ENCODE data around the gene SERPINA5.
"Not testable (repeated sequence)": the region's sequence is repeated elsewhere in the genome, so short reads cannot be mapped to it uniquely, and the experiment has no call there.

Gene SERPINA5

GRCh38 chr14:94575730-94576585 lies 5.3 kb upstream of the SERPINA5 start:
- DNase-seq (ENCODE audit: low read depth), result no peak

GRCh38 chr14:94577472-94577871 lies 3.8 kb upstream of the SERPINA5 start:
- not testable (repeated sequence) for DNase-seq (ENCODE audit: low read depth)

GRCh38 chr14:94578712-94579111 lies 2.5 kb upstream of the SERPINA5 start:
- DNase-seq (ENCODE audit: low read depth), result no peak

- DNase-seq (ENCODE audit: low read depth), result no peak
These were observed 1.0 kb downstream of the SERPINA5 start for GRCh38 chr14:94582199-94582750.

- DNase-seq (ENCODE audit: low read depth), result no peak
These were observed 1.6 kb downstream of the SERPINA5 start for GRCh38 chr14:94582851-94583250.

- no peak for DNase-seq (ENCODE audit: low read depth)
These were observed 2.3 kb downstream of the SERPINA5 start for GRCh38 chr14:94583557-94583956.

GRCh38 chr14:94584591-94585280 lies 3.5 kb downstream of the SERPINA5 start:
- no peak for DNase-seq (ENCODE audit: low read depth)

GRCh38 chr14:94586635-94587034 lies 5.4 kb downstream of the SERPINA5 start:
- no peak for DNase-seq (ENCODE audit: low read depth)

GRCh38 chr14:94588311-94588710 lies 7.1 kb downstream of the SERPINA5 start:
- no peak for DNase-seq (ENCODE audit: low read depth)

- no peak for DNase-seq (ENCODE audit: low read depth)
These were observed 9.8 kb downstream of the SERPINA5 start for GRCh38 chr14:94591073-94591472.

GRCh38 chr14:94591871-94592270 lies 10.6 kb downstream of the SERPINA5 start:
- no peak for DNase-seq (ENCODE audit: low read depth)

GRCh38 chr14:94592457-94592856 lies 11.2 kb downstream of the SERPINA5 start:
- DNase-seq (ENCODE audit: low read depth), result no peak

- DNase-seq (ENCODE audit: low read depth), result no peak
These were observed 12.1 kb downstream of the SERPINA5 start for GRCh38 chr14:94593376-94593748.

- DNase-seq (ENCODE audit: low read depth), result no peak
These were observed 12.7 kb downstream of the SERPINA5 start for GRCh38 chr14:94593749-94594431.

- DNase-seq (ENCODE audit: low read depth), result no peak
These were observed 13.2 kb downstream of the SERPINA5 start for GRCh38 chr14:94594441-94594840.

- DNase-seq (ENCODE audit: low read depth), result no peak
These were observed 14.7 kb downstream of the SERPINA5 start for GRCh38 chr14:94595912-94596311.

GRCh38 chr14:94596361-94596760 lies 15.1 kb downstream of the SERPINA5 start:
- no peak for DNase-seq (ENCODE audit: low read depth)

GRCh38 chr14:94597788-94598187 lies 16.6 kb downstream of the SERPINA5 start:
- no peak for DNase-seq (ENCODE audit: low read depth)

GRCh38 chr14:94598506-94598815 lies 17.2 kb downstream of the SERPINA5 start:
- DNase-seq (ENCODE audit: low read depth), result no peak

- DNase-seq (ENCODE audit: low read depth), result no peak
These were observed 17.8 kb downstream of the SERPINA5 start for GRCh38 chr14:94598816-94599655.

- no peak for DNase-seq (ENCODE audit: low read depth)
These were observed 18.4 kb downstream of the SERPINA5 start for GRCh38 chr14:94599656-94600004.

- no peak for DNase-seq (ENCODE audit: low read depth)
These were observed 18.9 kb downstream of the SERPINA5 start for GRCh38 chr14:94600148-94600545.

All from stimulated activated CD8-positive, alpha-beta memory T cell treated with anti-CD3 and anti-CD28 coated beads, Interleukin-7, amount 100 ng/mL, for 24 hours (primary cell).